Jurkat, Clone E6-1 (cell line): ENCODE results near the gene LTBP2.

Experiments
- DNase-seq: peaks from one replicate; pipeline ENCODE4 v3.0.0-alpha.2; 2011; ENCODE audit warnings: low read depth, low spot score
- H3K4me3 ChIP-seq: 2 replicates; pipeline ENCODE4 v1.5.1; 2011; ENCODE audit warnings: mild to moderate bottlenecking, low read length, control low read depth, moderate library complexity

The LTBP2 gene

DNA sequence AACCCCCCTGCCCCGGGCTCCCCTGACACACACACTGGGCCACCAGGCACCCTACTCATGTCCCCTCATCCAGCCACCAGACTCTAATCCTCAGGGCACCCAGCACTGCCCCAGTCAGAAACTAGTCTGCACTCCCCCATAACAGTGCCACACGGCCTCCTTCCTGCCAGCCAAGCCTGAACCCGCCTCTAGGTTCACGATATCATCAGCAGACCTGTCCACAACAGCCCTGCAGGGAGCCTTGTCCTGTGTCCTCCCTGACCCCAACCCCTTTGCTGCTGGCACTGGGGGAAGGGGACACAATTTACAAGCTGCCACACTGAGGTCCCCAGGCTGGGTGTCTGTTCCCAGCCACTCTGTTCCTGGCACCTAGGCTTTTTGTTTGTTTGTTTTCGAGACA lies 33.6 kb downstream of the LTBP2 start:
- no peak for DNase-seq
- H3K4me3 ChIP-seq: no peak overlapping the region

DNA sequence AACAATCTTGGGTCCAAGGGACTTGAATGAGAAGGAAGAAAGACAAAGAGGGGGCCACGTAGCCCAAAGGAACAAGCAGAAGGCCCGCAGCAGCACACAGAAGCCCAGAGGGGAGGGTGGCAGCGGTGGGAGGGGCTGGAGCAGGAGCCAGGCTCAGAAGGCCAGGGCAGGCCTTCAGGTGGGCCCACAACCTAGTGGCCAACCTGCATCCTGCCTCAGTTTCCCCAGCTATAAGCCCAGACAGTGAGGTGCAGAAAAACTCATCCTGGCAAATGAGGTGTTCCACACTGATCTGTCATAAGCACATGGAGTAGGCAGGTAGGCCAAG lies 34.1 kb downstream of the LTBP2 start:
- no peak for DNase-seq
- no peak overlapping the region for H3K4me3 ChIP-seq

DNA sequence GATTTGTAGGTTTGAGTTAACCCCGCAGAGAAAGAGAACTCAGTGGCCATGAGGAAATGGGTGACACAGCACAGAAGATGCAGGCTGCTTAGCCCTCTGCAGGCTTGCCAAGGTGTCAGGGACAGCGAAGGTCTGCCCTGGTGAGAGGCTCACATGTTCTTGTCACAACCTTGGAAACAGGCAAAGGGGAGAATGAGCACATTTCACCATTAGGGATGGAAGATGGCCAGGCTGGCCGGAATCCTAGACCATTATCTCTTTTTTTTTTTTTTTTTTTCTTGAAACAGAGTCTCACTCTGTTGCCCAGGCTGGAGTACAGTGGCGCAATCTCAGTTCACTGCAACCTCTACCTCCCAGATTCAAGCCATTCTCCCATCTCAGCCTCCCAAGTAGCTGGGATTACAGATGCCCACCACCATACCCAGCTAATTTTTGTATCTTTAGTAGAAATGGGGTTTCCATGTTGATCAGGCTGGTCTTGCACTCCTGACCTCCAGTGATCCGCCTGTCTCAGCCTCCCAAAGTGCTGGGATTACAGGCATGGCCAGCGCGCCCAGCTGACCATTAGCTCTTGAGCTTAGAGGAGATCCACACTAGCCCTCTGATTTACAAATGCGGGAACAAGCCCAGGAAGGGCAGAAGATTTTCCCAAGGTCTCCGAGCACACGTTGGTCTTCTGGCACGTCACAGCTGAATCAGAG lies 34.6 kb downstream of the LTBP2 start:
- no peak for DNase-seq
- no peak overlapping the region for H3K4me3 ChIP-seq

DNA sequence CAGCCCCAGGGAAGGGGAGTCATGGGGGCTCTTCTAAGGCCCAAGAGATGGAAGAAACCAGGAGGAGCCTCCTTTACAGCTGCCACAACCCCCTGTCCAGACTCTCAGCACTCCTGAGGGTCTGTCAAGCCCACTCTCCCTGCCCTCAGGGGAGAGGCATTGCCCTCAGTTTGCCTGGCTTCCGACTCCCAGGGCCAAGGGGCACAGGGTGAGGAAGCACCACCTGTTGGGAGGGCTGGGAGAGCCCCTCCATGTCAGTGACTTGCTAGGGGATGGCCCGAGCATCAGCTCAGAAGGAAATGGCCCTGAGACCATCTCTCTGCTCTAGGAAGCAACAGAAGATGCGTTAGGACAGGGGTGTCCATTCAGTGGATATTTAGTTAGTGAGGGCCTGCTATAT lies 36.1 kb downstream of the LTBP2 start:
- no peak overlapping the region for H3K4me3 ChIP-seq
- DNase-seq: no peak

DNA sequence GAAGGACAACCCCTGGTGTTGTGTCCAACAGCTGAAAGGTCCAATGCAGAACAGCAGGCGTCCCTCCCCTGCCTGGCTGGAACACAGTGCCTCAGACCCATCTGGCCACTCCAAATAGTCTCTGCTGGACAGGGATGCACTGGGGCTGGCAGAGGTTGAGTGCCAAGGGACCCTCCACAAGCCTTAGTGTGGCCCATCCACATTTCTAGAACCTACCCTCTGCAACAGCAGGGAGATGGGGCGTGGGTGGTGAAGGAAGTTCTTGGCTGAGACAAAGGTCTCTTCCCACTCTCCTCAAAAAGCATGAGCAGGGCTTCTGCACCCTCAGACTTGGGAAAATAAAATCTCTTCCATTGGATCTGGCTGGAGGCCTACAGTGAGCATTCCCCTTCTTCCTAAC lies 36.5 kb downstream of the LTBP2 start:
- no peak overlapping the region for H3K4me3 ChIP-seq
- no peak for DNase-seq

DNA sequence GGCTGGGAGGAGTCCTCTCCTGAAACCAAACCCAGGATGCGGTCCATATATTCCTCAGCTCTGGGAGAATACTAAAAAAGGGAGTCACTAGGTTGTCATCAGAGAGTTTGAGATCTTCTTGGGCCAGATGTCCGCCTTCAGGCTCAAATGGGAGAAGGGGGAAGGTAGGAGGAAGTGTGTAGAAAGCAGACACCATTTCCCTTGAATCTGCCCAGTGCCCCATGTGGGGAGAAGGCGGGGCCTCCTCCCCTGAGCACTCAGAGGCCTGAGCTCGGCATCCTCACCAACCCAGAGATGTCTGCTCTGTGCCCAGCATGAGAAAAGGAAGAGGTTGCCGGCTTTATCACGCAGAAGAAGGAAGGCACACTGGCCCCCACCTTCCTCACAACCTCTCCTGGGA lies 37.3 kb downstream of the LTBP2 start:
- DNase-seq: no peak
- H3K4me3 ChIP-seq: no peak overlapping the region

DNA sequence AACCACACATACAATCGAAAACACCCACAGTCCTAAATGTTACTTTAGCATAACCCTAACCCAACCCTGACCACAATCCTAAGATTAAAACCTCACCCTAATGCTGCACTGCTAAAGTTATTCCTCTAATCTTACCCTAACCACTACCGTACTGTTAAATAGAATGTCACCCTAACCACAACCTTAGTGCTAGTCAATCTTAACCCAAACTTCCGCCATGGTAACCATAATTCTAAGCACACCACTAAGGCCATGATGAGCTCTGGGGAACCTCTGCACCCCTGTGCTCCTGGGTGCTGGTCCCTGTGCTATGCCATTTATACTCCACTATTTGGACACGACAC lies 38.0 kb downstream of the LTBP2 start:
- peak; percentile 79 for DNase-seq
- H3K4me3 ChIP-seq: no peak overlapping the region

DNA sequence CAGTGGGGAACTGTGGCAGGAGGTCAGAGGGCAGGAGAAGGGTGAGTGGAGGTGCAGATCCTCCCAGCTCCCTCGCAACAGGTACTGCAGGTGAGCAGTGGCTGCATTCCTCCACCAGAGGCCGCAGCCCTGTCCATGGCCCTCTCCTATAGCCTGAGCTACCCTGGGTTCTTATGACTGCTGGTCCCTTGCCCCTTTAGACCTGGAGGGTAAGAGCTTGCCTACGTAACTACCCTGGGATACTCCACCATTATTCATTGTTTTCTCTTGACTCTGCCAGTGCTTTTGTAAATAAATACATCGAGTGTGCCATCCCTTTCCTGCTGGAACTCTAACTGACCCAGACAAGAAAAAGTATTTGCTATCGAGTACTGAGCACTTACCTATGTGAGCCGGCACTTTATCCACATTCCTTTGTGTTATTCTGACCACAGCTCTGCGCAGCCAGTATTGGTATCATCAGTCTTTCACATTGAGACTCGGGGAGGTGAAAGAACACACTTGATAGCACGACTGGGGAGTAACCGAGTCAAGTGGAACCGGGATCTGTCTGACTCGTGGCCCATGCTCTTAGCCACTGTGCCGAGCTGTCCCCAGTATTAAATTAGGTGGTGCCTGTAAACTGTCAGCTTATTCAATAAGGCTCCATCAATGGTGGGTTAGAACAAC lies 38.5 kb downstream of the LTBP2 start:
- no peak for DNase-seq
- H3K4me3 ChIP-seq: no peak overlapping the region

DNA sequence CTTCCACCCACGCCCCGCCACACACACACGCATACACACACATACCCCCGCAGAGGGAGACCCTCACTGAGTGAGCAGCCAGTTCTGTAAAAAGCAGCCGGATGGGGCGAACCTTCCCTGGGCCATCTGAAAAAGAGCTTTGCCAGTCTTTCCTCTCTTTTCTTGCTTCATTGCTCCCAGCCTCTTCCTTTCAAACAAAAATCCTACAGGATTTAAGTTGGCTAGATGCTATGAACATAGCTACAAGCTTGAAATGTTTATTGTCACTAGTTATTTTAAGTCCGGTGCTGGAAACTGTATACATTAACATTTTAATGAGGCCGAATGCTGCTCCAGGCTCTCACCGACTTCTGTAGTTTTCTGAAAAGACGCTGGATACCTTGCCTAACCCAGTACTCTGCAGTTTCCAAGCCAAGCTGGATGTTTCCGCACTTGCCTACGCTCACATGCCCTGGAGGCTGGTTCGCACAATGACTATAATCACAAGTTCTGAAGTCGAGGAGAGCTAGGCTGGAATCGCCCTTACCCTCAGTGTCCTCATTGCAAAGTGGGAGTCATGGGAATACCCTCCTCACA lies 39.2 kb downstream of the LTBP2 start:
- no peak overlapping the region for H3K4me3 ChIP-seq

DNA sequence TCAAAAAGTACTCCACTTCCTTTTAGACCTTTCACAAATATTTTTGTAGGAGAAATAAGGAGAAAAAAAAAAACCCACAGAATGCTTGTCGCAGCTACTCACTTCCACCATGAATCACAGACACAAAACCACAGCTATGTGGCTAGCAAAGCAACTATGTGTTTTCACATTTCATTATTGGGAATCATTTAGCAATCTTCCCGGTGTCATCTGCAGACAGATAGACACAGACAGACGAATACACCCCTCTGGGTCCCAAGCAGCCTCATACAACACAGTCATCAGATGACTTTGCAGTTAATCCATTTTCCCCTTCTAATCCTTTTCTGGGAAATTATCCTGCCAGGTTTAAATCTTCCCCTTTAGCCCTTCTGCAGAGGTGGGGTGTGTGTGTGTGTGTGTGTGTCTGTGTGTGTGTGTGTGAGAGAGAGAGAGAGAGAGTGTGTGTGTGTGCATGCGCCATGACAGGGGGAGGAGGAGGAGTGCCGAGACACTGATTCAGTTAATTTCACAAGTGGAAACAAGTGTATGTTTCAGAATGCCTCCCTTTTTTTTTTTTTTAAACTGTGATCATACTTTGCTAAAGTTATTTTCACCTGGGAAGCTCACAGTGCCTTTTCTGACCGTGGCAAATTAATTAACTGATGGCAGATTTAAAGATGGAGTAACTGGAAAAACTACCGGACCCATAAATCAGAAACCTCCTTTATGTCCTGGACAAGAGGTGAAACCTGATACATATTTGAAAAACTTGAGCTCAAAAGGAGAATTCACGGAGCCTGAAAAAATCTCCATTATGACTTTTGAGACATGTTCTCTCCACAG lies 39.9 kb downstream of the LTBP2 start:
- no peak overlapping the region for H3K4me3 ChIP-seq
- no peak for DNase-seq

More for the DNA sequence above, 39.2 kb downstream of the LTBP2 start:
- no peak for DNase-seq

DNA sequence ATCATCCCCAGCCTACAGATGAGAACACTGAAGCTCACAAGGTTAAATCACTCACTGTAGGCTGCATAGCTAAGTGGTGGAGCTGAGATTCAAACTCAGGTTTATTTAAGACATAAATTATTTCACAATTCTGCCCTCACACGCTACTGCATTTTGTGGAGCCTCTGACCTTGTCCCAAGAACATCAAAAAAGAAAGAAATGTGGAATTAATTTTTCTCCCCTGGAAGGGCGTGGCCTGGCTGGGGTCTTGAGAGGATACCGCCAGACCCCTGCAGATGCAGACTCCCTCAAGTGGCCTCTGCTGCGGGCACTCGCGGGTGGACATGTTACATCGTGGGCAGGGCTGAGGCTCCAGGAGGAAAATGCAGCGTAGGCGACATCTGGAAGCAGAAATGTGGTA lies 40.6 kb downstream of the LTBP2 start:
- H3K4me3 ChIP-seq: no peak overlapping the region
- DNase-seq: no peak

DNA sequence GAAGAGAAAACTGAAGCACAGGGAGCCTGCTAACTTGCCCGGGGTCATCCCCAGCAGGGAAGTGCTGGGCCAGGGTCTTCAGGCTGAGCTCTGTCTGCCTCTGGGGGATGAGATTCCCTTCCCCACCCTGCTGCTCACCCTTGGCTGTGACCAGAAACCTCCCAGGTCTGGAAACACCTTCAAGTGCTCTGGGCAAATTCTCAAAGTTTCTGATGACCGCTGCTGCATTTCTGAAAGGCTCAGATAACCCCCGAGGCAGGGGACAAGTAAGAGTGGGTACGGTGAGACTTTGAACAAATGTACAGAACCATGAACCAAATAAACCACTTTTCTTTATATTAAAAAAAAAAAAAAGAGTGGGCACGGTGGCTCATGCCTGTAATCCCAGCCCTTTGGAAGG lies 41.3 kb downstream of the LTBP2 start:
- DNase-seq: no peak
- H3K4me3 ChIP-seq: no peak overlapping the region

DNA sequence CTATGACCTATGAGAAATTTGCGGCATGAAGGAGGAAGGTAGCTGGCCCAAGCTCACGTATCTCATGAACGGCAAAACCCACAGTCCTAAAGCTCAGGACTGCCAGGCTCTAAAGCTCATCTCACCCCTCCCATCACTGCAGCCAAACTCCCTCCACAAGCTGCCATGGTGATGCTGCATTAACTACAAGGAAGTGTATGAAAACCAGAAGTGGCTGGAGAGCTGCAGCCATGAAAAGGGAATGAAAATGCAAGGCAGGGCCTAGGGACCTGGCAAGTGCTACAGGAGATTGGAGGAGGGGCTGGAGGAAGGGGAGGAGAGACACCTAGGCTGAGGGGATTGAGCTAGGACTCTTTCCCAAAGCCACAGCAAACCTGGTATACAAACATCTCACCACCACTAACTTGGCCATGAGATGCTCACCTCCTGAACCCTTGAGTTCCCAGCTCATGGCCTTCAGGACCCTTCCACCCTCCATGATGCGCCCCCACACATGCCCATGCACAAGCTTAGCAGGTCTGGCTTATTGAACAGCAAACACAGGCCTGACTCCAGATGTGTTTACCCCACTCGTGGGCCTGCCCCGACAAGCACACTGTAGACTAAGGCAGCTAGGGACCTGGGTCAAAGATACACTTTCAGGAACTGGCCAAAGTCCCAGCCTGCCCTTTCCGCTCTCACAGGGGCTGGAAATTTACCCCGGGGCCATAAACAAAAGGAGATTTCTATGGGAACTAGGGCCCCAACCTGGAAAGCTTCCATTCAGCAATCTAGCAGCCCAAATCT lies 42.0 kb downstream of the LTBP2 start:
- H3K4me3 ChIP-seq: no peak overlapping the region
- DNase-seq: no peak

DNA sequence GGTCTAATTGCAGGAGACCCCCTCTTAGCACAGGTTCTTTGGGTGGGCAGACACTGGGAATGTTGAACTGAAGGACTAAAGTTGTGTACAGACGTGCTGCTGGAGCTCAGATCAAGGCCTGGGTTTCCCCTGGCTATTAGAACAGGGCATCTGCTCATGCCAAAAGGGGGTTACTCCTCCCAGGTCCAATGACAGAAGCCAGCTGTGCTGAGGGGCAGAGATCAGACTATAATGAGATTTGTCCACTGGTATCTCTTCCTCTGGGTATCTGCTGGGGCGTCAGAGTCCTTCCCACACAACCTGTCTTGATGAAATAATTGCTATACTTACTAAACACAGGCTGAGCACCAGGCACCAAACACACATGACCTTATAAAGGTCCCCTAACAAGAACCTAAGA lies 42.6 kb downstream of the LTBP2 start:
- no peak for DNase-seq
- no peak overlapping the region for H3K4me3 ChIP-seq

DNA sequence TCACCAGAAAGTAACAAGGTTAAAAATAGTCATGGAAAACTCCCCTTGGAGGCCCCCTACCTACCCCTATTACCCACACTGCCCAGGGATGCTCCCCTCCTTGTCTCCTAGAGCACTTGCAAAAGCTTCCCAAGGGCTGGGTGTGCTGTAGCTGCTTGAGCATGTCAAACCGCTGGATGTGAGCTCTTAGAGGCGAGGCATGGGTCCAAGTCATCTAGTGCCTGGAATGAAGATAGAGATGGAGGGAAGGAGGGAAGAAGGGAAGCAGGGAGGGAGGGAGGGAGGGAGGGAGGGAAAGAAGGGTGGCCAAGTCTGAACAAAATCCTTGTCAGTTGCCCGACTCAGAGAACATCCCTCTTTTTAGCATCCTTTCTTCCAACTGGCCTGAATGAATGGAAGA lies 43.1 kb downstream of the LTBP2 start:
- no peak overlapping the region for H3K4me3 ChIP-seq
- DNase-seq: no peak

DNA sequence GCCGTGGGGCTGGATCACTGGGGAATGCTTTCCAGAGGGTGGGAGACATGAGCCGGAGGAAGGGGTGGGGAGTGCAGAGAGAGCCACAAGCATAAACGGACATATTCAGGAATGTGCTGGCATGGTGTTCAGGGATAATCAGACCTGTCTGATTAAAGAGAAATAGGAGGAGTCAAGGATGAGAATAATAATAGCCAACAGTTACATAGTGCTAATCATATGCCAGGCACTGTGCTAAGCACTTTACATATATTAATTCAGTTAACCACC lies 43.7 kb downstream of the LTBP2 start:
- H3K4me3 ChIP-seq: no peak overlapping the region
- DNase-seq: no peak

DNA sequence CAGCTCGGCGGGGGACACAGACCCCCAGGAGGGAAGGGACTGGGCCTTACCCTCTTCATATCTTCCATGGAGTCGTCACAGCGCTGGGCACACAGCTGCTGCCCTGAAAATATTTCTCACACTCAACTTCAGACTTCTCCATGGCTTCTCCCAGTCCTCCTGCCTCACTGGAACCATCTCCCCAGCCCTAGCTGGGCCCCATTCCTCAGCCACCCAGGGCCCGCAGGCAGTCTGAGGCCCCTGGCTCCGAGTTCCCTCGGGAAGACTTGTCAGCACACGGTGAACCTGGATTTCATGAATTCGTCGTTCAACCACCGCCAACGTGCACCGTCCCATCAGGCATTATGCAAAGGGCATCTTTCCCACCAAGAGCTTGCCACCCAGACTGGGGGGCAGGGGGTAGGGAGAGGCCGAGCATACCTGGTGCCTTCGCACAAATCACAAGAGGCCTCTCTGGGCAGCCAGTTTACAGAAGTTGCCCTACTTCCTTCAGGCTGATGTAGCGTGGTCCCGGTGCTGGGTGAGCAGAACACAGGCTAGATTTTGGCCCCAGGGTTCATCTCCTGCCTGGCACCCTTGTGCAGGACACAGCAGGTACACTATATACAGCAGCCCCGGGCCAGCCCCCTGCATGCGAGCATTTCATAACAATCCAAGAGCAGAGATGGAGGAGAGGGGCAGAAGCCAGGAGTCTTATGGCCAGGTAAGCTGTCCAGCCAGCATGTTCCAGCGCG lies 44.2 kb downstream of the LTBP2 start:
- no peak overlapping the region for H3K4me3 ChIP-seq
- no peak for DNase-seq

DNA sequence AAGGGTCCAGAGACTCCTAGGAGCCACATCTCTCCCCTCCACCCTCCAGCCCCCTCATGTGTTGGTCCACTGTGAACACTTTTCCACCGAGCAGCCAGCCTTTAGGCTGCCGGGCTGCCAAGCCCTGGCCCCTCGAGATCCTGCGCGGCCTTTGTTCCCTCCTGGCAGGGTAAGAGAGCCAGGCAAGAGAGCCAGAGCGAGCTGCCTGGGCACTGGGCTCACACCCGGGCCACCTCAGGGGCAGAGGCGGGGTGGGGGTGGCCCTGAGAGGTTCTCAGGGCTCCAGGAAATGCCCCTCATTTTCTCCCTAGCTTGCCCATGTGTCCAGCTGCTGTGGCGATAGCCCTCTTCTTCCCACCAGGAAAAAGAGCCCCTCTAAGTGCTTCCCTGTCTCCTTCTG lies 44.8 kb downstream of the LTBP2 start:
- no peak for DNase-seq
- H3K4me3 ChIP-seq: no peak overlapping the region
